ENCODE measurements around the gene MSRB1.
"Not testable (repeated sequence)": the region's sequence is repeated elsewhere in the genome, so short reads cannot be mapped to it uniquely, and the experiment has no call there.

The MSRB1 gene

DNA sequence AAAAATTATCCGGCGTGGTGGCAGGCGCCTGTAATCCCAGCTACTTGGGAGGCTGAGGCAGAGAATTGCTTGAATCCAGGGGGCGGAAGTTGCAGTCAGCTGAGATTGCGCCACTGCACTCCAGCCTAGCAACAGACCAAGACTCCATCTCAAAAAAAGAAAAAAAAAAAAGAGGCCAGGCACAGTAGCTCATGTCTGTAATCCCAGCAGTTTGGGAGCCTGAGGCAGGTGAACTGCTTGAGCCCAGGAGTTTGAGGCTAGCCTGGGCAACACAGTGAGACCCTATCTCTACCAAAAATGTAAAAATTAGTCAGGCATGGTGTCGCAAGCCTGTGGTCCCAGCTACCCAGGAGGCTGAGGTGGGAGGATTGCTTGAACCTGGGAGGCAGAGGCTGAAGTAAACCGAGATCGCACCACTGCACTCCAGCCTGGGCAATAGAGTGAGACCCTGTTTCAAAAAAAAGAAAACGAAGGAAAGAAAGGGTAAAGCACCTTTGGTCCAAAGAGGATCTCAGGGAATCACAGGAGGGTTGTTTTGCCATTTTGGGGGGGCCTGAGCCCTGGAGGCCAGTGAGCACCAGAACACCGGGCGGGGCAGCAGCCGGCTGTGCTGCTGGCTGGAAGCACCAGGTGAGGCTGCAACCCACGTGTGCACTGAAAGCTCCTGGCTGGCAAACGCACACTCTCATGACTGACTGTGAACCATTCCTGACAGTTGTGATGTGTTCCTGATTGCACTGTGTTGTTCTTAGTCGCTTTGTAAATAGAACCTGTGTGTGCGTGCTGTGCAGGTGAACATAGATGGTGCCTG is 43.2 kb downstream of the MSRB1 start:
- Histone ChIP-seq H3K36me3 (ENCODE audit: control insufficient read depth, insufficient read depth, low read length) (no peaks in the 10 kb centered on the region), H3K4me1 (ENCODE audit: control insufficient read depth, insufficient read depth, low read length) (no peaks in the 10 kb centered on the region), H3K9ac (ENCODE audit: low read length) (no peak overlapping the region), H3K27me3 (ENCODE audit: control insufficient read depth, insufficient read depth, low read length) (no peaks in the 10 kb centered on the region), H3K4me3 (ENCODE audit: low read length) (no peak overlapping the region), H3K27ac (ENCODE audit: low read depth, low read length) (no peak overlapping the region)

DNA sequence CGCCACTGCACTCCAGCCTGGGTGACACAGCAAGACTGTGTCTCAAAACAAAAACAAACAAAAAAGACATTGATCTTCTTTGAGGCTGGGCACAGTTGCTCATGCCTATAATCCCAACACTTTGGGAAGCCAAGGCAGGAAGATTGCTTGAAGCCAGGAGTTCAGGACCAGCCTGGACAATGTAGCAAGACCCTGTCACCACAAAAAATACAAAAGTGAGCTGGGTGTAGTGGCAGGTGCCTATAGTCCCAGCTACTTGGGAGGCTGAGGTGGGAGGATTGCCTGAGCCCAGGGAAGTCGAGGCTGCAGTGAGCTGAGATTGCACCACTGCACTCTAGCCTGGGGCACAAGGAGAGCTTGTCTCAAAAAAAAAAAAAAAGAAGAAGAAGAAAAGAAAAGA is 45.3 kb downstream of the MSRB1 start:
- H3K27me3 ChIP-seq (ENCODE audit: control insufficient read depth, insufficient read depth, low read length); H3K4me1 ChIP-seq (ENCODE audit: control insufficient read depth, insufficient read depth, low read length); H3K36me3 ChIP-seq (ENCODE audit: control insufficient read depth, insufficient read depth, low read length); H3K9ac ChIP-seq (ENCODE audit: low read length); H3K27ac ChIP-seq (ENCODE audit: low read depth, low read length); H3K4me3 ChIP-seq (ENCODE audit: low read length): not testable (repeated sequence)

DNA sequence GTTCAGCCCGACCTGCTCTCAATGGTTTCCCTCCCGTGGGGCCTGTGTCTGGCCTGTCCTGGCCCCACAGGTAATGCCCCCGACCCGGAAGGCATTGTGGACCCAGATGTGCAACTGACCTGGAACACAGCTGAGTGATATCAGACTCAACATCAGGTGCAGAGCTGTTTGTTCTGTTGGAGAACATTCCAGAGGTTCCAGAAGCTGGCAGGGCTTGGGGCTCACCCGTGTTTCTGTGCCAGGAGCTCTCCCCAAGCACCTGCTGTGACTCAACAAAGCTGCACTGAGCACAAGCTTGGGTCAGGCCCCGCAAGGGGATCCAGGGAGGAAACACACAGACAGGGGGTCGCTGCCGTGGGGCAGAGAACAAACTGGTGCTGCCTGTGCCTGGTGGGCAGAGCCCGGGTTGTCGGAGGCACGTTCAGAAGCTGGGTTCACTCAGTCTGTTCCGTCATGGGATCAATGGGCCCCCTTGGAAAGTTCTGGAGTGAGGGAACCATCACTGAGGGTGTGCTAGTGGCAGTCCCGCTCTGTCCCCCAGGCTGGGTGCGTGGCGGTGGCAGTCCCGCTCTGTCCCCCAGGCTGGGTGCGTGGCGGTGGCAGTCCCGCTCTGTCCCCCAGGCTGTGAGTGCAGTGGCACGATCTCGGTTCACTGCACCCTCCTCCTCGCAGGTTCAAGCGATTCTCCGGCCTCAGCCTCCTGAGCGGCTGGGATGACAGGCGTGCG is 46.9 kb downstream of the MSRB1 start:
- Histone ChIP-seq H3K4me3 (ENCODE audit: low read length) (no peak overlapping the region), H3K9ac (ENCODE audit: low read length) (no peak overlapping the region), H3K36me3 (ENCODE audit: control insufficient read depth, insufficient read depth, low read length) (no peaks in the 10 kb centered on the region), H3K27ac (ENCODE audit: low read depth, low read length) (no peak overlapping the region), H3K4me1 (ENCODE audit: control insufficient read depth, insufficient read depth, low read length) (no peaks in the 10 kb centered on the region), H3K27me3 (ENCODE audit: control insufficient read depth, insufficient read depth, low read length) (no peaks in the 10 kb centered on the region)

DNA sequence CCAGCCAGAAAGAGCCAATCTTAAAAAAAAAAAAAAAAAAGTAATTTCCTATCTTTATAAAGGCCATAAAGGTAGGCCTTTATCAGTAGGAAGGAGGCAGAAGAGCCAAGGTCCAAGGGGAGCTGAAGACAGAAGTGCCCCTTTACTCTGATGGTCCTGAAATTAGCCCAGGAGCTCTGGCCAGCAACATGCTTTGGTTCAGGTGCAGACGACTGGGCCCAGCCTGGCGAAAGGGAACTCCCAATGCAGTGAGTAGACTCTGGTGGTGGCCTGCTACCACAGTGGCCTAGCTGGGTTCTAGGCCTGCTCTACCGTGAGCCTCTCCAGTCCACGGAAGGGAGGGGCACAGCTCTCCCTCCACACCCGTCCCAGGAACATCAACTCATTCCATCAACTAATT is 47.9 kb downstream of the MSRB1 start:
- H3K9ac ChIP-seq (ENCODE audit: low read length), result no peak overlapping the region
- no peaks in the 10 kb centered on the region for H3K27me3 ChIP-seq (ENCODE audit: control insufficient read depth, insufficient read depth, low read length)
- no peak overlapping the region for H3K4me3 ChIP-seq (ENCODE audit: low read length)
- H3K4me1 ChIP-seq (ENCODE audit: control insufficient read depth, insufficient read depth, low read length), result no peaks in the 10 kb centered on the region
- no peaks in the 10 kb centered on the region for H3K36me3 ChIP-seq (ENCODE audit: control insufficient read depth, insufficient read depth, low read length)
- H3K27ac ChIP-seq (ENCODE audit: low read depth, low read length), result no peak overlapping the region

DNA sequence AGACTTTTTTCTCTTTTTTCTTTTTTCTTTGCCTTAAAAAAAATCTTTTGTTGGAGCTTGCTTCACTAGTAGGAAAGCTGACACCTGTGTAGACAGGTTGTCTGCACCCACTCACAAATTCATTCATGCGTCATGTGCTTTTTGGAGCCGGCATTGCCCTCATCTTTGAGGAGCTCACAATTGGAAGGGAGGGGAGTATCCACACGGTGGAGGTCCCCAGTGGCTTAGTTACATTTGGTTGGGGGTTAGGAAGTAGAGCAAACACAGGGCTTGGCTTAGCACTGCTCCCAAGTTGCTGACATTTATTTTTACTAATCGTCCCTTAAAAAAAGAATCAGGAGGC is 52.3 kb downstream of the MSRB1 start:
- Histone ChIP-seq H3K27ac (ENCODE audit: low read depth, low read length) (no peak overlapping the region), H3K36me3 (ENCODE audit: control insufficient read depth, insufficient read depth, low read length) (no peaks in the 10 kb centered on the region)

DNA sequence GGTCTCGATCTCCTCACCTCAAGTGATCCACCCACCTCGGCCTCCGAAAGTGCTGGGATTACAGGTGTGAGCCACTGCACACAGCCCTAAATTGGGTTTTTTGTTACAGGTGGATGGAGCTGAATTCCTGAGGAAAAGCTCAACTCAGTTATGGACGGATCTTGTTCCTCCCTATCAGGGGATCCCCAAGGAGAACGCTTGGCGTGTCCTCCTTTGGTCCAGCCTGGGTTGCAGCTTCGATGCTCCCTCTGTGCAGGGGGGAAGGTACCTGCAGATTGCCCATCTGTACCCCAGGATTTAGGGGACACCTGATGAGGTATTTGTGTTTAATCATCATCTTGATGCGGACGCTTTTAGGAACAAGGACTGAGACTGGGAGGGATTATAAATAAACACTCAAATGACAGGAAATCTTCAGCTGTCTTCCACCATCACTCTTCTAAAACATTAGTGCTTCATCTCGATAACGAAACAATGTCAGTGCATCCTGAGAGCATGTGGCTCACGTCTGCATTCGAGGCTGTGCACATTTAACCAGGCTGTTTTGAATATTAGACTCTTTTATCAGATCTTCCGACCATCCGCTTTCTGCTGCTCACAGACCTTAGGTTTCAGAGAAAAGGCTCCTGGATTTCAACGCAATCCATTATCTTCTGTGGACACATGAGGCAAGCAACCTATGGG is 52.8 kb downstream of the MSRB1 start:
- Histone ChIP-seq H3K27ac (ENCODE audit: low read depth, low read length) (no peak overlapping the region), H3K9ac (ENCODE audit: low read length) (no peak overlapping the region), H3K4me1 (ENCODE audit: control insufficient read depth, insufficient read depth, low read length) (no peaks in the 10 kb centered on the region), H3K4me3 (ENCODE audit: low read length) (no peak overlapping the region), H3K27me3 (ENCODE audit: control insufficient read depth, insufficient read depth, low read length) (no peaks in the 10 kb centered on the region), H3K36me3 (ENCODE audit: control insufficient read depth, insufficient read depth, low read length) (no peaks in the 10 kb centered on the region)

More for the DNA sequence above, 52.3 kb downstream of the MSRB1 start:
- H3K4me3 ChIP-seq (ENCODE audit: low read length), result no peak overlapping the region
- no peaks in the 10 kb centered on the region for H3K4me1 ChIP-seq (ENCODE audit: control insufficient read depth, insufficient read depth, low read length)
- H3K9ac ChIP-seq (ENCODE audit: low read length), result no peak overlapping the region
- H3K27me3 ChIP-seq (ENCODE audit: control insufficient read depth, insufficient read depth, low read length), result no peaks in the 10 kb centered on the region
